MM.1S (cell line): ENCODE measurements around the gene AP3S1.

Experiments
- DNase-seq: peaks from one replicate; pipeline ENCODE4 v3.0.0-alpha.2; 2015
- H2AFZ ChIP-seq: fragments of 300-600 bp; sonication (generic); 2 replicates; pipeline ENCODE4 v1.6.0; 2016; ENCODE audit warnings: antibody characterized with exemption, low read length
- H3F3A ChIP-seq: fragments of 300-600 bp; sonication (generic); 2 replicates; pipeline ENCODE4 v1.6.1; 2016; ENCODE audit warnings: mild to moderate bottlenecking, antibody characterized with exemption, low read length, moderate library complexity, mixed read lengths; ENCODE audit not compliant: insufficient read depth
- H3K27ac ChIP-seq: fragments of 300-600 bp; sonication (generic); 2 replicates; pipeline ENCODE4 v1.5.1; 2016; ENCODE audit warnings: mild to moderate bottlenecking, low read length
- H3K27me3 ChIP-seq: fragments of 300-600 bp; sonication (generic); replicated peaks from 2 replicates; pipeline ENCODE4 v1.6.0; 2016; ENCODE audit warnings: low read length; ENCODE audit not compliant: insufficient read depth
- H3K36me3 ChIP-seq: fragments of 300-600 bp; sonication (generic); replicated peaks from 2 replicates; pipeline ENCODE4 v1.6.1; 2016; ENCODE audit warnings: mild to moderate bottlenecking, low read length, mixed read lengths; ENCODE audit not compliant: insufficient read depth
- H3K4me1 ChIP-seq: fragments of 300-600 bp; sonication (generic); 2 replicates; pipeline ENCODE4 v1.6.1; 2016; ENCODE audit warnings: low read length, mixed read lengths
- H3K4me2 ChIP-seq: fragments of 300-600 bp; sonication (generic); 2 replicates; pipeline ENCODE4 v1.6.0; 2016; ENCODE audit warnings: low read depth, low read length
- H3K4me3 ChIP-seq: fragments of 300-600 bp; sonication (generic); 2 replicates; pipeline ENCODE4 v1.5.1; 2016; ENCODE audit warnings: low read length, mixed read lengths
- H3K79me2 ChIP-seq: fragments of 300-600 bp; sonication (generic); 2 replicates; pipeline ENCODE4 v1.6.1; 2016; ENCODE audit warnings: mixed run types, low read length, mixed read lengths
- H3K9ac ChIP-seq: fragments of 300-600 bp; sonication (generic); 2 replicates; pipeline ENCODE4 v1.6.1; 2016; ENCODE audit warnings: low read length, mixed read lengths
- H3K9me2 ChIP-seq: fragments of 300-600 bp; sonication (generic); replicated peaks from 2 replicates; pipeline ENCODE4 v1.6.1; 2016; ENCODE audit warnings: mild to moderate bottlenecking, low read length, mixed read lengths; ENCODE audit not compliant: insufficient read depth
- H3K9me3 ChIP-seq: fragments of 300-600 bp; sonication (generic); replicated peaks from 2 replicates; pipeline ENCODE4 v1.6.1; 2016; ENCODE audit warnings: mild to moderate bottlenecking, low read length, mixed read lengths; ENCODE audit not compliant: insufficient read depth
- H4K20me1 ChIP-seq: fragments of 300-600 bp; sonication (generic); 2 replicates; pipeline ENCODE4 v1.6.1; 2016; ENCODE audit warnings: mild to moderate bottlenecking, low read length, moderate library complexity, mixed read lengths; ENCODE audit not compliant: insufficient read depth
- CTCF ChIP-seq: fragments of 300-600 bp; sonication (generic); IDR thresholded peaks from 2 replicates; pipeline ENCODE4 v1.5.1; 2016; ENCODE audit warnings: antibody characterized with exemption, low read length, mixed read lengths
- EZH2 ChIP-seq: fragments of 300-600 bp; sonication (generic); optimal IDR thresholded peaks from 2 replicates; pipeline ENCODE3; 2017; ENCODE audit warnings: low read depth, mild to moderate bottlenecking, antibody characterized with exemption, low read length, mixed read lengths
- EZH2phosphoT487 ChIP-seq: fragments of 300-600 bp; sonication (generic); IDR thresholded peaks from 2 replicates; pipeline ENCODE4 v1.6.1; 2018; ENCODE audit warnings: antibody characterized with exemption, low read length

AP3S1 gene

DNA sequence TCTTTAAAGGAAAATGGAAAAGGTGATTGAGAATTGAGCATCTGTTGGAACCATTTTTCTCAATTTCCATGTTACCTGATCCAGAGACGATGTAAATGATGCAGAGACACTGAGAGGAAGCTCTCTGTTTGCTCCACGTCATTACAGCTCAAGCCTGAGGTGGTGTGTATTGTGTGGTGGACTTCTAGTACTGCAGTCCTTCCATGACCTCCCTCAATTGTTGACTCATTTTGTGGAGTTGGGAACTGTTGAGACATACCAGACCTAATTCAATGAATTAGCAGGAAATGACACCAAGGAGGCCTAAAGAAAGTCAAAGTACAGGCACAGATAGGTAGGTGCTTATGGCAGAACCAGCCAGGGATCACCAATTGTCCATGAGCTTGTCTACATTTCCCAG lies 104.9 kb downstream of the AP3S1 start:
- no peaks in the 10 kb centered on the region for H3F3A ChIP-seq
- H2AFZ ChIP-seq, result no peak overlapping the region
- no peak overlapping the region for H3K4me3 ChIP-seq
- H3K9me3 ChIP-seq, result no peaks in the 10 kb centered on the region
- no peaks in the 10 kb centered on the region for H3K9me2 ChIP-seq
- H3K79me2 ChIP-seq, result no peaks in the 10 kb centered on the region
- no peaks in the 10 kb centered on the region for H3K36me3 ChIP-seq
- no peaks in the 10 kb centered on the region for H3K4me1 ChIP-seq
- H4K20me1 ChIP-seq, result no peaks in the 10 kb centered on the region
- H3K4me2 ChIP-seq, result no peak overlapping the region
- no peak overlapping the region for H3K27ac ChIP-seq
- TF ChIP-seq CTCF, result no peak
- no peak for TF ChIP-seq EZH2phosphoT487
- no peak for TF ChIP-seq EZH2
- no peaks in the 10 kb centered on the region for H3K27me3 ChIP-seq
- no peak overlapping the region for H3K9ac ChIP-seq
- no peak for DNase-seq

- no peak for DNase-seq
- no peaks in the 10 kb centered on the region for H3K9me2 ChIP-seq
- no peaks in the 10 kb centered on the region for H3K27me3 ChIP-seq
- no peaks in the 10 kb centered on the region for H3K9me3 ChIP-seq
- no peak overlapping the region for H3K4me2 ChIP-seq
- no peak overlapping the region for H3K4me3 ChIP-seq
- H3K79me2 ChIP-seq, result no peaks in the 10 kb centered on the region
- H4K20me1 ChIP-seq, result no peaks in the 10 kb centered on the region
- H3K27ac ChIP-seq, result no peak overlapping the region
- no peak overlapping the region for H2AFZ ChIP-seq
- no peak for TF ChIP-seq CTCF
- no peak for TF ChIP-seq EZH2
- no peak for TF ChIP-seq EZH2phosphoT487
- H3K4me1 ChIP-seq, result no peaks in the 10 kb centered on the region
- H3K36me3 ChIP-seq, result no peaks in the 10 kb centered on the region
- no peaks in the 10 kb centered on the region for H3F3A ChIP-seq
- no peak overlapping the region for H3K9ac ChIP-seq
These were observed 105.5 kb downstream of the AP3S1 start for GRCh38 chr5:115947260-115947659.

DNA sequence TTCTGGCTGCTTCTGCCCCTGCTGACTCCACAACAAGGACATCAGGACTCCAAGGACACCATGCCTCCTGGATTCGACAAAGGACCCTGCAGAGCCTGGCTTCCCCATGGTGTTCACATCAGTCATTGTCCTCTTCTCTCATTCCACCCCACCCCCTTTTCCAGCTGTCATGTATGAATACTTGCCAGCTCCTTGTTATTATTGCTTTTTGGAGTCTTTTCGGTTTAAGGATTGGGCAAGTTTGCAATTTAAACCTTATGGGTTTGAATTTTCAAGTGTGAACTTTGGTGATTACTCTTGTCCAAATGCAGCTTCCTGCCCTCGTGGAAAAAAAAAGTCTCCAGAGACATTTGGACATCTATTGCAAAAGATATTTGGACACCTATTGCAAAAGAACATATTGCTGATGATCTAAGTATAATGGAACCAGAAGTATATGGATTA lies 106.4 kb downstream of the AP3S1 start:
- Histone ChIP-seq H3K79me2 (no peaks in the 10 kb centered on the region), H3K36me3 (no peaks in the 10 kb centered on the region), H3F3A (no peaks in the 10 kb centered on the region), H3K4me2 (no peak overlapping the region), H3K9me2 (no peaks in the 10 kb centered on the region), H4K20me1 (no peaks in the 10 kb centered on the region), H3K27me3 (no peaks in the 10 kb centered on the region), H3K4me3 (no peak overlapping the region), H3K9ac (no peak overlapping the region), H3K9me3 (no peaks in the 10 kb centered on the region), H3K4me1 (no peaks in the 10 kb centered on the region), H3K27ac (no peak overlapping the region), H2AFZ (no peak overlapping the region)
- TF ChIP-seq EZH2 (no peak), CTCF (no peak), EZH2phosphoT487 (no peak)
- no peak for DNase-seq
